Right atrium auricular region (tissue), 2 donors: ENCODE results near the gene KCNMA1. TPM values are rescaled to one million over a fixed set of nuclear protein-coding genes. Genes with fewer than 3 reads are reported as not detected.

Source experiments
- DNase-seq: peaks from one replicate; pipeline ENCODE4 v3.0.0-alpha.2; 2019; ENCODE audit warnings: low spot score
- H3K27ac ChIP-seq, 2 donors: fragments of 200-600 bp; sonication (generic); 1 replicate in 1 of 2; 2 replicates in 1 of 2; pipeline ENCODE4 v1.5.1; 2016 to 2019
- H3K27me3 ChIP-seq, 2 donors: fragments of 200-600 bp; sonication (generic); one replicate each; pipeline versions ENCODE4 v1.5.1 to v1.6.0; 2017 to 2019
- H3K36me3 ChIP-seq: fragments of 200-600 bp; sonication (generic); one replicate; pipeline ENCODE4 v1.5.1; 2016
- H3K4me1 ChIP-seq, 2 donors: fragments of 200-600 bp; sonication (generic); one replicate each; pipeline versions ENCODE4 v1.5.1 to v1.6.0; 2017 to 2019
- H3K4me3 ChIP-seq, 2 donors: fragments of 200-600 bp; sonication (generic); 1 replicate in 1 of 2; 2 replicates in 1 of 2; pipeline ENCODE4 v1.5.1; 2017 to 2019; ENCODE audit warnings: mild to moderate bottlenecking in 1 of 2, moderate library complexity in 1 of 2
- H3K9me3 ChIP-seq, 2 donors: fragments of 200-600 bp; sonication (generic); one replicate each; pipeline ENCODE4 v1.5.1; 2019
- total RNA-seq, 2 donors: library from RNA; depleted of rRNA; stranded (reverse); fragments of >200 nt; gene quantifications; one replicate each; pipeline ENCODE4 v1.1.0, GENCODE V29; 2016
- TF ChIP-seq, protein P1 (sequence below), 2 donors: fragments of 200-600 bp; sonication (generic); IDR thresholded peaks; one replicate each; pipeline ENCODE4 v1.5.1; 2019; ENCODE audit warnings: antibody characterized with exemption in 2 of 2

The KCNMA1 gene
- total RNA-seq, 2 donors from 2014 or later: 2.3 to 3.5 TPM

GRCh38 chr10:76871697-76872295, 765.8 kb downstream of the KCNMA1 start:
- H3K27me3 ChIP-seq: no peaks in the 10 kb centered on the region
- no peak for DNase-seq
- H3K36me3 ChIP-seq: no peaks in the 10 kb centered on the region
- no peak overlapping the region for H3K4me3 ChIP-seq
- no peaks in the 10 kb centered on the region for H3K4me1 ChIP-seq
- no peak overlapping the region for H3K27ac ChIP-seq
- H3K9me3 ChIP-seq: no peaks in the 10 kb centered on the region
- TF ChIP-seq, protein P1, sequence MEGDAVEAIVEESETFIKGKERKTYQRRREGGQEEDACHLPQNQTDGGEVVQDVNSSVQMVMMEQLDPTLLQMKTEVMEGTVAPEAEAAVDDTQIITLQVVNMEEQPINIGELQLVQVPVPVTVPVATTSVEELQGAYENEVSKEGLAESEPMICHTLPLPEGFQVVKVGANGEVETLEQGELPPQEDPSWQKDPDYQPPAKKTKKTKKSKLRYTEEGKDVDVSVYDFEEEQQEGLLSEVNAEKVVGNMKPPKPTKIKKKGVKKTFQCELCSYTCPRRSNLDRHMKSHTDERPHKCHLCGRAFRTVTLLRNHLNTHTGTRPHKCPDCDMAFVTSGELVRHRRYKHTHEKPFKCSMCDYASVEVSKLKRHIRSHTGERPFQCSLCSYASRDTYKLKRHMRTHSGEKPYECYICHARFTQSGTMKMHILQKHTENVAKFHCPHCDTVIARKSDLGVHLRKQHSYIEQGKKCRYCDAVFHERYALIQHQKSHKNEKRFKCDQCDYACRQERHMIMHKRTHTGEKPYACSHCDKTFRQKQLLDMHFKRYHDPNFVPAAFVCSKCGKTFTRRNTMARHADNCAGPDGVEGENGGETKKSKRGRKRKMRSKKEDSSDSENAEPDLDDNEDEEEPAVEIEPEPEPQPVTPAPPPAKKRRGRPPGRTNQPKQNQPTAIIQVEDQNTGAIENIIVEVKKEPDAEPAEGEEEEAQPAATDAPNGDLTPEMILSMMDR (IDR thresholded peaks at IDR 0.05): no peak

DNA sequence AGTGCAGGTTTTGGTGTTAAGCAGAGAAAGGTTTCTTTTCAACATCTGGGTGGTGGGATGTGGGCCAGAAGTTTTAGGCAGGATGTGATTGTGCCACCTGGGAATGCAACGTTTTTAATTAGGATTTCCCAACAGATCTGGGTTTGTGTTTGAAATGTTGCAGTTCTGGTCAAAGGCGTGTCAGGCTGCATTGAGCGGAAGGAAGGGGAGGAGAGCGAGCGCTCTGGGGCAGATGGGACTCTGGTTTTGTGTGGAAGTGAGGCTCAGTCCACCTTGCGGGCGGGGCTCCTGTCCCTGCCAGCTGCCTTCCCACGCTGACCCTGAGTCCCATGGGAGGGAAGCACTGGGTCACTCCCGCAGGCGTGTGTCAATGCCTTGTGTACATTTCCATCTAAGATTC, 767.7 kb downstream of the KCNMA1 start:
- no peaks in the 10 kb centered on the region for H3K36me3 ChIP-seq
- no peak for DNase-seq
- no peaks in the 10 kb centered on the region for H3K9me3 ChIP-seq
- H3K27ac ChIP-seq: no peak overlapping the region
- H3K4me3 ChIP-seq: no peak overlapping the region
- TF ChIP-seq, protein P1 (IDR thresholded peaks at IDR 0.05): no peak
- no peaks in the 10 kb centered on the region for H3K27me3 ChIP-seq
- no peaks in the 10 kb centered on the region for H3K4me1 ChIP-seq

DNA sequence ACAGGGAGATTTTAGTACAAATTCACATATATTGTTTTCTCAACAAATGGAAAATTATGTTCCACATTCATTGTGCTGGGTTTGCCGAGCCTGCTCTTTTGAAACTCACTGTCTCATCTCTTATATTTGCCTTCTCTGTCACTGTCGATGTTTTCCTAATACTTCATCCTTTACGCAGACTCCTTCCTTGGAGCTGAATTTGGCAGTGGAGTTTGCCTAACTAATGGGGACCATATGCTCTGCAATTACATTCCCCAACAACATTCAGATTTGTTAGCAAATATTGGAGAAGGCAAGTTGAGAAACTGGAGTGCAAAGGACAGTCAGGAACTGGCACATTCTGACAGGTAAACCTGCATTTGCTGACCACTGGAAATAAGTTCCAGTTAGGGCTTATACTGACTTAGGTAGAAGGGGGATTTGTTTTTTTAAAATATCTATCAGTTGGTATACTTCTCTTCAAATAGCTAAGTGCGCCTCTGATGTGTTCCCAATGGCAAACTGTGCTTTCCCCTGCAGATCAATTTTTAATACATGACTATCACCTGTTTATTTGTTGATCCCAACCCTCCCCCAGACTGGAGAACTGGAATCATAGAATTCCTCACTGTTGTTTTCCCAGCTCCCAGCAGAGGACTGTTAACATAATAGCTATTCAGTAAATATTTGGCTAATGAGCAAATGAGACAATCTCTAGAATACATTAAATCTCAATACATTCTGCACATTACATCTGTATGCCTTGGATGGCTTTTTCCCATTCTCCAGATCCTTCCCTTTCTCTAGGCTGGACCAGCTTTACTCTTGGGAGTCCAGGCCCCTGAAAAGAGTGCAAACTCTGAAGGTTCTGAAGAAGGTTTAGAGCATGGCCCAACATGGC, 769.3 kb downstream of the KCNMA1 start:
- TF ChIP-seq, protein P1 (IDR thresholded peaks at IDR 0.05): no peak
- no peaks in the 10 kb centered on the region for H3K4me1 ChIP-seq
- H3K36me3 ChIP-seq: no peaks in the 10 kb centered on the region
- no peaks in the 10 kb centered on the region for H3K9me3 ChIP-seq
- DNase-seq: no peak
- H3K27ac ChIP-seq: no peak overlapping the region
- H3K27me3 ChIP-seq: no peaks in the 10 kb centered on the region
- no peak overlapping the region for H3K4me3 ChIP-seq

- DNase-seq: no peak
- H3K4me3 ChIP-seq: no peak overlapping the region
- H3K9me3 ChIP-seq: no peaks in the 10 kb centered on the region
- H3K4me1 ChIP-seq: no peaks in the 10 kb centered on the region
- H3K27ac ChIP-seq: no peak overlapping the region
- H3K27me3 ChIP-seq: no peaks in the 10 kb centered on the region
- TF ChIP-seq, protein P1 (IDR thresholded peaks at IDR 0.05): no peak
- no peaks in the 10 kb centered on the region for H3K36me3 ChIP-seq
Measured at GRCh38 chr10:76866841-76867586, 770.6 kb downstream of the KCNMA1 start.

DNA sequence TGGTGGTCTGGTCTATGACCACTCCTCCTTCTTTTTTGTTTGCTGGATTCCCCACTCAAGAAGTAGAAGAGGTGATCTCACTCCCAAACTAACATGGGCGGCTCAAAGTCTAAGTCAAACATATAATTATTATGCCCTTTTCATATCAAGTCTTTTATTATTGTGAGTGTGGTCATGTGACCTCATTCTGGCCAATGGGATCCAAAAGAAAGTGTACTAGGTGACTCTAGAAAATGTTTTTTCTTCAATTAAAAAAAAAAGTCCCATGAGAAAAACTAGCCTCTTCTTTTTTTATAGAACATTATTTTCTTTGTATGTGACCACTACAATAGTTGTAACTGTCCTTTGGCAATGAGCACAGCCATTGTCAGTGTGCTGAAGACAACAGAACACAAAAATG, 772.7 kb downstream of the KCNMA1 start:
- TF ChIP-seq, protein P1 (IDR thresholded peaks at IDR 0.05): no peak
- Histone ChIP-seq H3K4me3 (no peak overlapping the region), H3K9me3 (no peaks in the 10 kb centered on the region), H3K4me1 (no peaks in the 10 kb centered on the region), H3K36me3 (no peaks in the 10 kb centered on the region), H3K27ac (no peak overlapping the region), H3K27me3 (no peaks in the 10 kb centered on the region)
- no peak for DNase-seq
